Muscle layer of colon (tissue), 2 donors: Measurements from ENCODE around the gene STK35.

Source experiments
- H3K27ac ChIP-seq: one replicate; pipeline ENCODE4 v1.7.0; 2013; ENCODE audit warnings: low read depth, mild to moderate bottlenecking, low read length, moderate library complexity
- H3K27me3 ChIP-seq, 2 donors: one replicate each; pipeline ENCODE4 v1.7.0; 2013; ENCODE audit warnings: low read length in 2 of 2, mild to moderate bottlenecking in 2 of 2; ENCODE audit not compliant: insufficient read depth in 2 of 2, control insufficient read depth in 1 of 2
- H3K36me3 ChIP-seq: one replicate; pipeline ENCODE4 v1.7.0; 2013; ENCODE audit warnings: mild to moderate bottlenecking, low read length; ENCODE audit not compliant: insufficient read depth
- H3K4me1 ChIP-seq: one replicate; pipeline ENCODE4 v1.7.0; 2013; ENCODE audit warnings: mild to moderate bottlenecking, low read length; ENCODE audit not compliant: insufficient read depth
- H3K4me3 ChIP-seq, 2 donors: one replicate each; pipeline ENCODE4 v1.7.0; 2013; ENCODE audit warnings: low read length in 2 of 2, low read depth in 1 of 2, mild to moderate bottlenecking in 1 of 2, moderate library complexity in 1 of 2
- H3K9ac ChIP-seq: one replicate; pipeline ENCODE4 v1.7.0; 2013; ENCODE audit warnings: low read length
- H3K9me3 ChIP-seq: one replicate; pipeline ENCODE4 v1.7.0; 2013; ENCODE audit warnings: mild to moderate bottlenecking, low read length
- donor health status: abdominal sarcoma.
- donor health status: Adenocarcinoma of cecum.

STK35 gene

DNA sequence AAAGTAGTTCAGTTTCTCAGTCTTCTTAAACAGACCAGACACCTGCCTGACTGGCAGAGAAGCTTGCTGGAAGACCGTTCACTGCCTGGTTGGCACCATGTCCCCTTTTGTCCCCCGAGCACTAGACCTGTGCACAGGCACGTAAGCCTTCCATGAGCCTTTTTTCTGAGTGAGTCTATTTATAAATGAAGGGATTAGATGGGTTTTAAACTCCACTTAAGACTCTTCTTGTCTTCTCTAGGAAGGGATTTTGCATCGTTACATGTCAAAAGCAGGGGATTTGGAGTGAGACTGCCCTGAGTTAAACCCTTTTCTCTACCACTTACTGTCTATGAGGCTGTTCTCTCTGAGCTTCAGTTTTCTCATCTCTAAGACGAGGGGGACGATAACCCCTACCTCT is 37.6 kb downstream of the STK35 start:
- no peak overlapping the region for H3K9ac ChIP-seq
- no peak overlapping the region for H3K27ac ChIP-seq

DNA sequence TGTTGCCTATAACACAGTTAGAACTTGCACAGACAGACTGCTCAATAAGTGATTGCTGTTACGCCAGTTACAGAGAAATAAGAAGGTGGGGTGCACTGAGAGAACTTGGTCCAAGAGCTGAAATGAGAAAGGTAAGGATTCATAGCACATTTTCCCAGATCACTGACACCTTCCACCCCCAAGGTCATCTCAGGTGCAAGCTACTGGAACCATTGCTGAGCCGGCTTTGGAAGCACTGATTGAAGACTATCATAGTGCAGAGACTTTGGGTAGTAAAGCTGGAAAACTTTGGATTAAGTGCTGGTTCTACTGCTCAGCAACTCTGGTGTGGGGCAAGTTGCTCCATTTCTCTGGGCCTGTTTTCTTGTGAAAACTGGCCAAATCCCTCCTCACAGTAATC is 38.1 kb downstream of the STK35 start:
- Histone ChIP-seq H3K27me3 (no peaks in the 10 kb centered on the region), H3K27ac (no peak overlapping the region), H3K4me1 (peaks cover 30% of the 10 kb centered on the region), H3K36me3 (peaks cover 17% of the 10 kb centered on the region), H3K9me3 (no peaks in the 10 kb centered on the region), H3K9ac (no peak overlapping the region), H3K4me3 (no peak overlapping the region)

More for the DNA sequence above, 37.6 kb downstream of the STK35 start:
- Histone ChIP-seq H3K9me3 (no peaks in the 10 kb centered on the region), H3K4me1 (peaks cover 35% of the 10 kb centered on the region), H3K36me3 (peaks cover 12% of the 10 kb centered on the region), H3K4me3 (no peak overlapping the region), H3K27me3 (no peaks in the 10 kb centered on the region)

DNA sequence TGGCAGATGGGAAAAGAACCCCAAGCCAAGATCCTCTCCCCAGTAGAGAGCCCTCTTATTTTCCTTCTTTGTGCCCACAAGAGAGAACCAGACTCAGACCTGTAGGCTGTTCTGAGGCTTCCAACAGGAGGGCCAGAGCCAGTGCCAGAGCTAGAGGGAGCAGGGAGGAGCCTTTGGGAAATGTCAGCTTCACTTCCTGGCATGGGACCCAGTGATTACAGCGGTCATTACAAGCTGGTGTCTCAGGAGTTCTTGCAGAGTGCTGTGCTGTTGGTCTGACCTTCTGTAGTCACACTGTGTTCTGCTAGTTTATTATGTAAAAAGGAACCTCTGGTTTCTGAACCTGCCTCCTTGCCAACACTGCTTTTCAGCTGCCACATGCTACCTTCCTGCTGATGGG is 38.9 kb downstream of the STK35 start:
- Histone ChIP-seq H3K36me3 (peaks cover 22% of the 10 kb centered on the region), H3K4me3 (no peak overlapping the region), H3K27me3 (no peaks in the 10 kb centered on the region), H3K9me3 (no peaks in the 10 kb centered on the region), H3K27ac (peak overlapping the region; percentile 41), H3K9ac (peak overlapping the region; percentile 26), H3K4me1 (peaks cover 24% of the 10 kb centered on the region)

DNA sequence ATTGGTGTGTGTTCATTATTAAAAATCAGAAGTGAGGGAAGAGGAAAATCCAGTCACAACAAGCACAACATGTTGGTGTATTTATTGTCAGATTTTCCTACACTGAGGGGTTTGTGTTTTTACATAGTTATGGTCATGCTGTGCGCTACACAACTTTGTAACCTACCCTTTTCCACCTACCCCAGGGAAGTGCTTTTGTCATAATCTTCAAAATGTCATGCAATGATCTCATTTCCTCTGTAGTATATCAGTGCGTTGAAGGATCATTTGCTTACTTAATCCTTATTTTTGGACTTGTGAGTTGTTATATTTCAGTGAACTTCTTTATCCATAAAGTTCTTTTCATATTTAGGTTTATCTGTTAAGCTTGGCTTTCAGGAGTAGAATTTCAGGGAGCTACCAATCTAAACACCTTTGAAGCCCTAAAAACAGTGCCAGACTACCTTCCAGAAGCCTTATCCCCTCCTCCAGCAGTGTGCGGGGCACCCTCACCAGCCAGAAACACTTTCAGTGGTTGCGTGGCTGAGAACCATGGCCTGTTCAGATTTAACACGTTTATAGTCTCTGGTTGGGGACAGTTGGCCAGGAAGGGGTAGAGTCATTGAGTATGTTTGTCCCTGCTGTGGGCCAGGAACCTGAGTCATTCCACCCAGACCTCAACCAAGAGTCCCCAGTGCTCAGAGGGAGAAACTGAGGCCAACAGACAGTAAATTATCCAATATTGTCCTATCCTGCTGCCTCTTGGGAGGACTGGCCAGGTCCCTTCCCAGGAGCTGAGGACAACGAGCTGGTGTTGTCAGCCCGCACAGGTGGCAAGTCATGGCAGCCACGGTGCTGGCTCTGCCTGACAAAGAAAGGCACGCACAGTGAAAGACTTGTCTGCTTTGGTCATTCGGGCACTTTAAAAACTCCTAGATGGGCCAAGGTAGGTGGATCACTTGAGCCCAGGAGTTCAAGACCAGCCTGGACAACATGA is 40.3 kb downstream of the STK35 start:
- H3K4me1 ChIP-seq: peaks cover 24% of the 10 kb centered on the region
- H3K9me3 ChIP-seq: no peaks in the 10 kb centered on the region
- H3K27me3 ChIP-seq: no peaks in the 10 kb centered on the region
- no peak overlapping the region for H3K27ac ChIP-seq
- H3K9ac ChIP-seq: no peak overlapping the region
- peaks cover 28% of the 10 kb centered on the region for H3K36me3 ChIP-seq
- H3K4me3 ChIP-seq: no peak overlapping the region

DNA sequence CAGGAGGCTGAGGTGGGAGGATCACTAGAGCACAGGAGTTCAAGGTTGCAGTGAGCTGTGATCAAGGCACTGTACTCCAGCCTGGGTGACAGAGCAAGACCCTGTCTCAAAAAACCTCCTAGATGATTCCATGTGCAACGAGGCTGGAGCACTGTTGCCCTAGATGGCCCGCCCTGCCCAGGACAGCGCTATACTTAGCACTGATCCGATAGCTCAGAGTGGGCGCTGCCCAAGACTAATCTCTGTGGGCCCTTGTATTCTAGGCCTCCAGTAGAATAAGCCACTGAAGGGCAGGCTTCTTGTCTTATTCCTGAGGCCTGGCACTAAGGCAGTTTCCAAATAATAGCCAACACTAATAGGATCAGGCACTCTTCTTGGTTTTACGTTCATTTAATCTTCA is 41.0 kb downstream of the STK35 start:
- Histone ChIP-seq H3K27ac (no peak overlapping the region), H3K4me3 (no peak overlapping the region), H3K9ac (no peak overlapping the region), H3K27me3 (no peaks in the 10 kb centered on the region), H3K36me3 (peaks cover 27% of the 10 kb centered on the region), H3K9me3 (no peaks in the 10 kb centered on the region), H3K4me1 (peaks cover 21% of the 10 kb centered on the region)

DNA sequence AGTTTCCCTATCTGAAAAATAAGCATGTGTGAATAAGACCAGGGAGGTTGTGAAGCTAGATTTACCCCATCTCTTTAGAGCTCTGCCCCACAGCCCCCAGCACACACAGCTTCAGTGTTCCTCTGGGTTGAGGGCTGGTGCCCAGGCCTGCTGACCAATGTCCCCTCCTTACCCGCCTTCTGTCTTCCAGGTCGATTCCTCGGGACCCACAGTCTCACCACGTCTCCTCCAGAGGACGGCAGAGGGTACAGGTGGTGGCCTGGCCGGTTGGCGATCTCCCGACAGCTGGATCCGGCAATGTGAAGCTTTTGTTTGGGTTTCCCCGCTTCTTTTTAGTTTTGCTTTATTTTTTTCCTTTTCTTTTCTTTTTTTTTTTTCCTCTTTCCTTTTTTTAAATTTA is 42.0 kb downstream of the STK35 start:
- Histone ChIP-seq H3K9ac (no peak overlapping the region), H3K4me1 (peaks cover 17% of the 10 kb centered on the region)

DNA sequence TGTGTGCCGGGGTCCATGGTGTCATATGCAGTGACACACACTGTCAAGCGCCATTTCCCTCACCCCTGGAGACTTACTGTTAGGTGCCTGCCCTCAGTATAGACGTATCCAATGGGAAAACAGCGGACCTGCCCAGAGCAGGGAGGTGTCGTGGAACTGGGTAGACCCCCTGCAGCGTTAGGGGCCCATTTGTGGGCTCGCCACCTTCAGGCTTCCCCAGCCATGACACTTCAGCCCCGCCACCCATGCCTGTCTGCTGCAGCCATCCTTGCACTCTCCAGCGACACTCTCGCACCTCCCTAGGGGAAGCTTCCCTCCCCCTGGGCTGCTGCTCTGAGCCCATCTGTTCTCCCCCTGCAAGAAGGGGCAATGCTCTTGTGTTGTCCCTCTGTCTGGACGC is 43.2 kb downstream of the STK35 start:
- Histone ChIP-seq H3K27ac (no peak overlapping the region), H3K36me3 (peaks cover 30% of the 10 kb centered on the region)

More for the DNA sequence above, 42.0 kb downstream of the STK35 start:
- peaks cover 30% of the 10 kb centered on the region for H3K36me3 ChIP-seq
- H3K9me3 ChIP-seq: no peaks in the 10 kb centered on the region
- H3K27me3 ChIP-seq: no peaks in the 10 kb centered on the region
- no peak overlapping the region for H3K4me3 ChIP-seq
- H3K27ac ChIP-seq: no peak overlapping the region

DNA sequence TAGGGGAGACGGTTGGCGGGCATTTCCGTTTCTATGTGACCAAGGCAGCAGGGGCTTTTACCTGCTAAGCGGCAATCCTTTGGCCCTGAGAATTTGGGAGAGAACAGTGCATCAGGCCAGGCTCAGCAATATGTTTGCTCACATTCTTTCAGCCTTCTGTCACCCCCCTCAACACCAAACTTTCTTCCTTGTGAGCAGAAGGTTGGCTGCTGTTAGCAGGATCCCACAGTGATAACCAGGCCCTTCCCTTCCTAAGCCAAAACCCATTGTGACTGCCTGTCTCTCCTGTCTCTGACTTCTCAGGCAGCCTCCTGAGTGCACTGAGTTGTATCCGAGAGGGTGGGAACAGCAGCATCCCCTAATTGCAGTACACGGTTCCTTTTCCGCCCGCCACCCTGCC is 43.7 kb downstream of the STK35 start:
- Histone ChIP-seq H3K27me3 (no peaks in the 10 kb centered on the region), H3K4me3 (no peak overlapping the region), H3K36me3 (peaks cover 30% of the 10 kb centered on the region), H3K9me3 (no peaks in the 10 kb centered on the region), H3K4me1 (peaks cover 7% of the 10 kb centered on the region), H3K27ac (no peak overlapping the region), H3K9ac (no peak overlapping the region)

More for the DNA sequence above, 43.2 kb downstream of the STK35 start:
- H3K4me3 ChIP-seq: no peak overlapping the region
- H3K9me3 ChIP-seq: no peaks in the 10 kb centered on the region
- no peaks in the 10 kb centered on the region for H3K27me3 ChIP-seq
- H3K9ac ChIP-seq: no peak overlapping the region
- peaks cover 12% of the 10 kb centered on the region for H3K4me1 ChIP-seq

DNA sequence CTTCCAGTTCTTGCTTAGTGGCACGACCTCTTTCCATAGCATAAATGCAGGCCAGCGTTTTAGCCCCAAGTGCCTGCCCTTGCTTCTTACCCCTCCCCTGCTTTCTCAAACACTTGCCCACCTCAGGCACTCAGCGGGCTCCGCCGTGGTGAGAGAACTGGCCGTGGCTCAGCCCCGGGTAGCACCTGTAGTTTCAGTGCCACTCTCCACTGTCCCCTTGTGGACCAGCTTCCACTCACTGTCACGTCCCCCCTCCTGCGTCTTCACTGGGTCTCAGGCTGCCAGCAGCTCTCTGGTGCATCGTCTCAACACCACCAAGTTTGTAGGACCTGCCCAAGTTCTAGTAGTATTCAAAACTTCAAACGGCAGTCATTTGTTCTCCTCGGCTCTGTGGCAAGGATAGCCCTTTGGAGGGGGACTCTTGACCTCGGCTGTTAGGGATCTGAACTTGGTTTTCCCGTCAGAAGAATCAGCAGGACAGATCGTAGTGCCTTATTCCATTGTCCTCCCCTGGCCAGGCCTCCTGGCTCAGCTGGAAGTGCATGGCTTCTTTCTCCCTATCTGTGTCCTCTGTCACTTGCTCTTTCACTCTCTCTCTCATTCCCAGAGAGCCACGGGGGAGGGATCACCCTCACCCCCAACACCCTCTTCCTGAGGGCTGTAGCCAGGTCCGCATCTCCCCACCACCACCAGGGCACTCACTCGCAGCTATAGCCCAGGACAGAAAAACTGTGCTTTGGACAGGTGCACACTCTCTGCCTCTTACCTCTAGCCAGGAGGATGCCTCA is 44.6 kb downstream of the STK35 start:
- peaks cover 7% of the 10 kb centered on the region for H3K4me1 ChIP-seq
- no peak overlapping the region for H3K27ac ChIP-seq
- no peaks in the 10 kb centered on the region for H3K9me3 ChIP-seq
- no peak overlapping the region for H3K9ac ChIP-seq
- H3K4me3 ChIP-seq: no peak overlapping the region
- peaks cover 30% of the 10 kb centered on the region for H3K36me3 ChIP-seq
- H3K27me3 ChIP-seq: no peaks in the 10 kb centered on the region

DNA sequence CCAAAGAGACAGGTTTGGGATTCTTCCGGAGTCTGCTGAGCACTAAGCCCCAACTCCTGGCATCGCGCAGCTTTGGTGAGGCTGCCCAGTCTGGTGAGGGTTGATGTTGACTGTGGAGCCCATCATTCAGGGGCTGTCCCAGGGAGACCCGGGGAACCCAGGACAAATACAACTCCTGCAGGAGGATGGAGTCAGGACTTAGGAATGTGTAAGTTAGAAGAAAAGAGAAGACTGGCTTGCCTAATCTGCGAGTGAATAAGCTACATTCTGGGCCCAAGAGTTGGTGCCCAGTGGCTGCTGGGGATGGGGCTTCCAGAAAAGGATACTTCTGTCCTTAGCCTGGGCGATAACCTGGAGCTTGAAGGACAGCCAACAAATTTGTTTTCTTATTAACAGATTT is 47.9 kb downstream of the STK35 start:
- no peaks in the 10 kb centered on the region for H3K27me3 ChIP-seq
- H3K36me3 ChIP-seq: peaks cover 23% of the 10 kb centered on the region
- no peak overlapping the region for H3K4me3 ChIP-seq
- no peaks in the 10 kb centered on the region for H3K9me3 ChIP-seq
- no peak overlapping the region for H3K27ac ChIP-seq
- no peak overlapping the region for H3K9ac ChIP-seq
- H3K4me1 ChIP-seq: peaks cover 19% of the 10 kb centered on the region

DNA sequence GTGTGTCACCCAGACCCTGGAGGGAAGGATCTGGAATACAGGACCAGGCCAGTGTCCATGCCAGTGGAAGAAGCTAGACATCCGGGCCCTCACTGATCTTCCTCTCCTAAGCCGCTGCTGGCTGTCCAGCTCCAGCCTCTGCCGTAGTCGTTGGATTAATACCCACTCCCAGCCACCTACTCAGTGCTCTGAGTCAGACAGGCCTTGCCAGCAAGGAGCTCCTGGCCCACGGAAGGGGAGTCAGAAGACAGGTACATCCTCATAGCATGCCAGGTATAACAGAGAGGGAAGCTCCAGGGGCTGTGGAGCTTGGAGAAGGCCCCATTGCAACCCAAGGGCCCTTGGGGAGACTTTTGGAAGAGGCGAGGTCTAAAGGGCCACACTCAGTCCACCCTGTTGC is 49.0 kb downstream of the STK35 start:
- Histone ChIP-seq H3K27me3 (no peaks in the 10 kb centered on the region), H3K4me3 (no peak overlapping the region), H3K4me1 (peaks cover 19% of the 10 kb centered on the region), H3K9ac (no peak overlapping the region), H3K36me3 (peaks cover 14% of the 10 kb centered on the region), H3K9me3 (no peaks in the 10 kb centered on the region), H3K27ac (no peak overlapping the region)
